ENCODE results near the gene ITGB8.

Gene ITGB8

DNA sequence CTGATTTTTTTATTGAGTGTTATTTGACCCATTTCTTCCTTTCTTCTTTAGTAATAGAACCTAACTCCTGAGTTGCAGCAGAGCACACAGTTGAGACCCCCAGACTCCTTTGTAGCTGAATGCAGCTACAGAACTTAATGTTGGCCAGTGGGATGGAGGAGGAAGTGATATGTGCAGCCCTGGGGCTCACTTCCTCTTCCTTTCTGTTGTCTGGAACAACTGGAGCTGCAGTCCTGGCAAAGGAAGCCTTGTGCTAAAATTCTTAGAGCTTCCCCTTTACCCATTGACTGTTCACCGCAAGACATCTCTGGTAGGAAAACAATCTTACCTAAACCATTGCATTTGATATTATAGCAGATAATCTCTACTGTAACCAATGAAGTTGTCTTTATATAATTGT is 86.6 kb downstream of the ITGB8 start:
- Histone ChIP-seq H3K27ac (ENCODE audit: insufficient read depth in 1 of 2, low read depth in 1 of 2, low read length in 2 of 2, poor library complexity in 1 of 2, severe bottlenecking in 2 of 2) (no peak overlapping the region), H3K4me1 (ENCODE audit: control extremely low read depth in 1 of 4, control insufficient read depth in 4 of 4, insufficient read depth in 4 of 4, low read length in 3 of 4) (peaks cover 0 to 20% (median 9%) of the 10 kb centered on the region in 4 experiments), H3K27me3 (replicated peaks in 2 of 5; ENCODE audit: control insufficient read depth in 4 of 5, insufficient read depth in 5 of 5, low read length in 4 of 5) (no peaks in the 10 kb centered on the region), H3K4me3 (ENCODE audit: control insufficient read depth in 1 of 7, extremely low read depth in 1 of 7, insufficient read depth in 4 of 7, low read depth in 2 of 7, low read length in 6 of 7) (no peak overlapping the region), H3K36me3 (ENCODE audit: control insufficient read depth in 4 of 4, insufficient read depth in 4 of 4, low read length in 3 of 4) (no peaks in the 10 kb centered on the region), H3K9me3 (ENCODE audit: control extremely low read depth in 1 of 5, control insufficient read depth in 4 of 5, insufficient read depth in 2 of 5, low read depth in 1 of 5, low read length in 4 of 5) (no peaks in the 10 kb centered on the region)
- ChIA-PET CTCF (interaction anchor here (1.1 kb wide), 1 partner anchor 13 kb away, joined by 3 read pairs; no protein-coding TSS in a partner anchor), POLR2A (no interaction called here)
- DNase-seq, result peak in 2 of 3 donors; percentile 40 to 55
- no CpG with 5 or more reads among the region's 1 CpG for WGBS (ENCODE audit: insufficient coverage)

DNA sequence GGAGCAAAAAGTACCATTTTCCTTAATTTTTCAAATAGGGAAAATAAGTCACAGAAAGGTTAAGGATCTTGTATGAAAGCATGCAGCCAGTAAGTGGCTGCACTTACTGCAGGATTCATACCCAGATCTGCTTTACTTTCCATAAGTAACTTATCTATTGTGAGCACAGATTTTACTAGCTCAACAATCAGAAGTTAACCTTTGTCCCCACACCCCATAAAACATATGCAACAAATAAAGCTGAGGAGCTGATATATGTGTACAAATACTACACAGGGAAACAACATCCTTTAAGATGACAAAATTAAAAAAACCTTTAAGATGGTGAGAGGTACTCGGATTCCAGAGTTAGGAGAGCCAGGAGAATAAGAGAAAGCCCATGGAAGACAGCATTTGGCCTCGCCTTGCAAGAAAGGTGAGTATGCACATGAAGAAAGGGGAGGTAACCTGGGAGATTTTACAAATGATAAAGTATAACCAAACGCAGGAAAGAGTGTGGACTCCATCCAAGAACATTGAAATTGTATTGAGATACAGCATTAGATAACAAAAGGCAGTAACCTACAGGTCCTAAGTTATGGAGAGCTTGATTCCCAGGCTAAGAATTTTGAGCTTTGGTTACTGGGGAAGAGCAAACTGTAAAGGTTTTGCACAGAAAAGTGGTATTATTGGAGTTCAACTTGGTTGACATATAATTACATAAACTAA is 87.1 kb downstream of the ITGB8 start:
- H3K4me3 ChIP-seq (ENCODE audit: control insufficient read depth in 1 of 7, extremely low read depth in 1 of 7, insufficient read depth in 4 of 7, low read depth in 2 of 7, low read length in 6 of 7), result no peak overlapping the region
- POLR2A ChIA-PET, result no interaction called here
- peaks cover 0 to 14% (median 6%) of the 10 kb centered on the region in 4 experiments for H3K4me1 ChIP-seq (ENCODE audit: control extremely low read depth in 1 of 4, control insufficient read depth in 4 of 4, insufficient read depth in 4 of 4, low read length in 3 of 4)
- no peak for DNase-seq
- WGBS (ENCODE audit: insufficient coverage), result 79% methylated on average over 3 of the region's 3 CpGs
- H3K27me3 ChIP-seq (replicated peaks in 2 of 5; ENCODE audit: control insufficient read depth in 4 of 5, insufficient read depth in 5 of 5, low read length in 4 of 5), result no peaks in the 10 kb centered on the region
- no peaks in the 10 kb centered on the region for H3K36me3 ChIP-seq (ENCODE audit: control insufficient read depth in 4 of 4, insufficient read depth in 4 of 4, low read length in 3 of 4)
- CTCF ChIA-PET, result no interaction called here
- no peak overlapping the region for H3K27ac ChIP-seq (ENCODE audit: insufficient read depth in 1 of 2, low read depth in 1 of 2, low read length in 2 of 2, poor library complexity in 1 of 2, severe bottlenecking in 2 of 2)
- no peaks in the 10 kb centered on the region for H3K9me3 ChIP-seq (ENCODE audit: control extremely low read depth in 1 of 5, control insufficient read depth in 4 of 5, insufficient read depth in 2 of 5, low read depth in 1 of 5, low read length in 4 of 5)

DNA sequence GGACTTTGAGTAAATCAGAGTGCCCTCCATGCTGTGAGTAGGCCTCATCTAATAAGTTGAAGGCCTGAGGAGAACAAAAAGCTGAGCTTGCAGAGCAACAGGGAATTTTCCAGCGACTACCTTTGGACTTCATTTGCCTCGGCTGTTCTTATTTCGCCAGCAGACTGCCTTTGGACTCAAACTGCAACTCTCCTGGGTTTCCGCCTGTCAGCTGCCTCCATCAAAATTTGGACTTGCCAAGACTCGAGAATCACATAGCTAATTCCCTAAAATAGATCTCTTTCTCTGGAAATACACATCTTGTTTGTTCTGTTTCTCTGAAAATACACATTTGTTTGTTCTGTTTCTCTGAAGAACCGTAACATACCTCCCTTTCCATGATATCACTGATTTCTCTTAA is 93.8 kb downstream of the ITGB8 start:
- WGBS (ENCODE audit: insufficient coverage), result 96% methylated on average over 5 of the region's 6 CpGs
- Histone ChIP-seq H3K27me3 (replicated peaks in 2 of 5; ENCODE audit: control insufficient read depth in 4 of 5, insufficient read depth in 5 of 5, low read length in 4 of 5) (no peaks in the 10 kb centered on the region), H3K4me1 (ENCODE audit: control extremely low read depth in 1 of 4, control insufficient read depth in 4 of 4, insufficient read depth in 4 of 4, low read length in 3 of 4) (no peaks in the 10 kb centered on the region), H3K27ac (ENCODE audit: insufficient read depth in 1 of 2, low read depth in 1 of 2, low read length in 2 of 2, poor library complexity in 1 of 2, severe bottlenecking in 2 of 2) (no peak overlapping the region), H3K36me3 (ENCODE audit: control insufficient read depth in 4 of 4, insufficient read depth in 4 of 4, low read length in 3 of 4) (no peaks in the 10 kb centered on the region), H3K4me3 (ENCODE audit: control insufficient read depth in 1 of 7, extremely low read depth in 1 of 7, insufficient read depth in 4 of 7, low read depth in 2 of 7, low read length in 6 of 7) (no peak overlapping the region), H3K9me3 (ENCODE audit: control extremely low read depth in 1 of 5, control insufficient read depth in 4 of 5, insufficient read depth in 2 of 5, low read depth in 1 of 5, low read length in 4 of 5) (peaks cover 0 to 10% (median 3%) of the 10 kb centered on the region in 5 experiments)
- ChIA-PET CTCF (interaction anchor here (1.1 kb wide), 1 partner anchor 22 kb away, joined by 4 read pairs; no protein-coding TSS in a partner anchor), POLR2A (no interaction called here)
- DNase-seq, result no peak

DNA sequence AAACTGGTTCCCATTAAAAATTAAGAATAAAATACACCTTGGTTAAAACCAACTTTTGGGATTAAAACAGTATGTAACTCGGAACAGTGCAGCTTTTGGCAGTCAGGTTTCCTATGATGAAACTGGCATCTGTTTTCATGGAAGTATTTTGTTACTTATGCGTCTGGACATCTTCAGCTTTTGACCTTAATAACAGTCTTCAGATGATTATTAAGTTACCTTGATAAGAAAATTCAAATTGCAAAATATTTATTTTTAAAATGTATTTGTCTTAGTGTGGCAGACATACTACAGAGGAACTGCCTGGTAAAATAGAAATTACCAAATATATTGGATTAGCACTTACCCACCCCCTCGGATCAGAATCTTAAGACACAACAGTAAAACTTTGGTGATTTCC is 100.0 kb downstream of the ITGB8 start:
- H3K27ac ChIP-seq (ENCODE audit: insufficient read depth in 1 of 2, low read depth in 1 of 2, low read length in 2 of 2, poor library complexity in 1 of 2, severe bottlenecking in 2 of 2), result no peak overlapping the region
- no peaks in the 10 kb centered on the region for H3K27me3 ChIP-seq (replicated peaks in 2 of 5; ENCODE audit: control insufficient read depth in 4 of 5, insufficient read depth in 5 of 5, low read length in 4 of 5)
- no peaks in the 10 kb centered on the region for H3K36me3 ChIP-seq (ENCODE audit: control insufficient read depth in 4 of 4, insufficient read depth in 4 of 4, low read length in 3 of 4)
- peaks cover 0 to 10% (median 3%) of the 10 kb centered on the region in 5 experiments for H3K9me3 ChIP-seq (ENCODE audit: control extremely low read depth in 1 of 5, control insufficient read depth in 4 of 5, insufficient read depth in 2 of 5, low read depth in 1 of 5, low read length in 4 of 5)
- no peak for DNase-seq
- peaks cover 0 to under 1% (median 0%) of the 10 kb centered on the region in 4 experiments for H3K4me1 ChIP-seq (ENCODE audit: control extremely low read depth in 1 of 4, control insufficient read depth in 4 of 4, insufficient read depth in 4 of 4, low read length in 3 of 4)
- POLR2A ChIA-PET, result no interaction called here
- no peak overlapping the region for H3K4me3 ChIP-seq (ENCODE audit: control insufficient read depth in 1 of 7, extremely low read depth in 1 of 7, insufficient read depth in 4 of 7, low read depth in 2 of 7, low read length in 6 of 7)
- CTCF ChIA-PET, result interaction anchor here (1.1 kb wide), 1 partner anchor 14 kb away, joined by 3 read pairs; no protein-coding TSS in a partner anchor
- no CpG with 5 or more reads among the region's 3 CpGs for WGBS (ENCODE audit: insufficient coverage)

DNA sequence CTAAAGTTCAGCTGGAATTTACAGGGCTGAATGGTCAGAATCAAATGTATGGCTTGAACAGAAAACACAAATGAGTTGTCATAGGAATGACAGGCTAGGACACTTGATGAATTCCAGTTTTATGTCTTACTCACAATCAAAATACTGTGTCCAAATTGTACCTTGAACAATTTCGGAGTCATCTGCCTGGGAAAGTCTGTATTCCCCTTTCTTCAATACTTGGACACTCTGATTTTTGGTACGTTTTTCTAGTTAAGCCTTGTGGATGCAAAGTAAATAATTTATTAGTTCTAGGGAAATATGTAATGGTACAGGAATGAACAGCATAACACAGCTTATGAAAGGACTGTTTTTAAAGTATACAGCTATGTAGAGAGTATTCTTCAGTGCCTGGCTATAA is 100.4 kb downstream of the ITGB8 start:
- Histone ChIP-seq H3K27ac (ENCODE audit: insufficient read depth in 1 of 2, low read depth in 1 of 2, low read length in 2 of 2, poor library complexity in 1 of 2, severe bottlenecking in 2 of 2) (no peak overlapping the region), H3K4me3 (ENCODE audit: control insufficient read depth in 1 of 7, extremely low read depth in 1 of 7, insufficient read depth in 4 of 7, low read depth in 2 of 7, low read length in 6 of 7) (no peak overlapping the region), H3K36me3 (ENCODE audit: control insufficient read depth in 4 of 4, insufficient read depth in 4 of 4, low read length in 3 of 4) (no peaks in the 10 kb centered on the region), H3K27me3 (replicated peaks in 2 of 5; ENCODE audit: control insufficient read depth in 4 of 5, insufficient read depth in 5 of 5, low read length in 4 of 5) (no peaks in the 10 kb centered on the region), H3K9me3 (ENCODE audit: control extremely low read depth in 1 of 5, control insufficient read depth in 4 of 5, insufficient read depth in 2 of 5, low read depth in 1 of 5, low read length in 4 of 5) (peaks cover 0 to 5% (median 0%) of the 10 kb centered on the region in 5 experiments), H3K4me1 (ENCODE audit: control extremely low read depth in 1 of 4, control insufficient read depth in 4 of 4, insufficient read depth in 4 of 4, low read length in 3 of 4) (peaks cover 0 to 3% (median 0%) of the 10 kb centered on the region in 4 experiments)
- ChIA-PET CTCF (interaction anchor here (1.1 kb wide), 1 partner anchor 14 kb away, joined by 3 read pairs; no protein-coding TSS in a partner anchor), POLR2A (no interaction called here)
- no peak for DNase-seq
- 100% methylated on average over 1 of the region's 2 CpGs for WGBS (ENCODE audit: insufficient coverage)

DNA sequence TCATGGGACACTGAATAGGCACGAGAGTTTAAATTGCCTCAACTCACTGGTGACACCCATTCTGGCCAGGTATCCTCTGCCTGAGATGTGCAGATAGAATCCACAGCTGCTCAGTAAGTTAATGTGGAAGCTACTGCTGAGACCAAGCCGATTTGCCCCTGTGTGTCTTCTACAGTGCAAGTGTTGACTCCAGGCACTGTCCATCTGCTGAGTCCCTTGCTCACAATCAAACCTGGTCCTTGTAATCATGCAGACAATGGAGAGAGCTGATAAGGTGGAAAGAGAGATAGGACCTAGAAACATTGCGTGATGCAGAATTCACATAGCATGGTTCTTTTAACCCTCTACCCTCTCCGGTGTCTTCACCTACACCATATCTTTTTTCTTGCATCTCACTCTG is 101.4 kb downstream of the ITGB8 start:
- ChIA-PET CTCF (interaction anchor here (1.2 kb wide), 1 partner anchor 27 kb away, joined by 3 read pairs; no protein-coding TSS in a partner anchor), POLR2A (no interaction called here)
- Histone ChIP-seq H3K27me3 (replicated peaks in 2 of 5; ENCODE audit: control insufficient read depth in 4 of 5, insufficient read depth in 5 of 5, low read length in 4 of 5) (no peaks in the 10 kb centered on the region), H3K4me1 (ENCODE audit: control extremely low read depth in 1 of 4, control insufficient read depth in 4 of 4, insufficient read depth in 4 of 4, low read length in 3 of 4) (peaks cover 0 to 9% (median 3%) of the 10 kb centered on the region in 4 experiments), H3K9me3 (ENCODE audit: control extremely low read depth in 1 of 5, control insufficient read depth in 4 of 5, insufficient read depth in 2 of 5, low read depth in 1 of 5, low read length in 4 of 5) (no peaks in the 10 kb centered on the region), H3K27ac (ENCODE audit: insufficient read depth in 1 of 2, low read depth in 1 of 2, low read length in 2 of 2, poor library complexity in 1 of 2, severe bottlenecking in 2 of 2) (no peak overlapping the region), H3K4me3 (ENCODE audit: control insufficient read depth in 1 of 7, extremely low read depth in 1 of 7, insufficient read depth in 4 of 7, low read depth in 2 of 7, low read length in 6 of 7) (no peak overlapping the region), H3K36me3 (ENCODE audit: control insufficient read depth in 4 of 4, insufficient read depth in 4 of 4, low read length in 3 of 4) (no peaks in the 10 kb centered on the region)
- DNase-seq, result no peak
- WGBS (ENCODE audit: insufficient coverage), result 89% methylated on average over 3 of the region's 4 CpGs

DNA sequence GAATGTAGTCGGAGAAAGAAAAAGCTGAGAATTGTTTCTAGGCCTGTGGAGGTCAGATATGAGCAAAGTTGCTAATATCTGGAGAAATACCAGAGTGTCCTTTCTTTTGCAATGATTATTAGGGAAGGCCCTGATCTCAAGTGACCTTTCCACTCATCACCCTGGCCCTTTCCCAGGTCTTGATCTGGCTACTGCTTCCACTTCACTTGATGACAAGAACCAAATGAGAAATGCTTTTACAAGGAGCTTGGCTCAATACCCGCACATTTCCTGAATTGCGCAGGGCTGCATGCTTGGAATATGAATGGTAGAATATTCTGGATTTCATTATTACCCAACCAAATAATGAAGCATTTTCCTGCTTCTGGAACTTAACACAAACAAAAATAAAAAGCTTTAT is 104.6 kb downstream of the ITGB8 start:
- POLR2A ChIA-PET, result no interaction called here

More for the DNA sequence above, 104.6 kb downstream of the ITGB8 start:
- H3K4me3 ChIP-seq (ENCODE audit: control insufficient read depth in 1 of 7, extremely low read depth in 1 of 7, insufficient read depth in 4 of 7, low read depth in 2 of 7, low read length in 6 of 7), result no peak overlapping the region
- H3K27ac ChIP-seq (ENCODE audit: insufficient read depth in 1 of 2, low read depth in 1 of 2, low read length in 2 of 2, poor library complexity in 1 of 2, severe bottlenecking in 2 of 2), result no peak overlapping the region
- no peaks in the 10 kb centered on the region for H3K9me3 ChIP-seq (ENCODE audit: control extremely low read depth in 1 of 5, control insufficient read depth in 4 of 5, insufficient read depth in 2 of 5, low read depth in 1 of 5, low read length in 4 of 5)
- no peaks in the 10 kb centered on the region for H3K27me3 ChIP-seq (replicated peaks in 2 of 5; ENCODE audit: control insufficient read depth in 4 of 5, insufficient read depth in 5 of 5, low read length in 4 of 5)
- H3K36me3 ChIP-seq (ENCODE audit: control insufficient read depth in 4 of 4, insufficient read depth in 4 of 4, low read length in 3 of 4), result no peaks in the 10 kb centered on the region
- WGBS (ENCODE audit: insufficient coverage), result 100% methylated on average over 1 of the region's 3 CpGs
- DNase-seq, result no peak
- H3K4me1 ChIP-seq (ENCODE audit: control extremely low read depth in 1 of 4, control insufficient read depth in 4 of 4, insufficient read depth in 4 of 4, low read length in 3 of 4), result peaks cover 9 to 34% (median 24%) of the 10 kb centered on the region in 4 experiments
- CTCF ChIA-PET, result no interaction called here
